ENCODE data around the gene RICTOR. TPM values are rescaled to one million over a fixed set of nuclear protein-coding genes. Genes with fewer than 3 reads are reported as not detected.
A peak's percentile ranks its signal among the peaks of the same experiment; 100 is the strongest.

RICTOR gene
- polyA plus RNA-seq, 2 of the 4 experiments (the other 2 are of a cell fraction): 6.5 to 28.5 TPM

DNA sequence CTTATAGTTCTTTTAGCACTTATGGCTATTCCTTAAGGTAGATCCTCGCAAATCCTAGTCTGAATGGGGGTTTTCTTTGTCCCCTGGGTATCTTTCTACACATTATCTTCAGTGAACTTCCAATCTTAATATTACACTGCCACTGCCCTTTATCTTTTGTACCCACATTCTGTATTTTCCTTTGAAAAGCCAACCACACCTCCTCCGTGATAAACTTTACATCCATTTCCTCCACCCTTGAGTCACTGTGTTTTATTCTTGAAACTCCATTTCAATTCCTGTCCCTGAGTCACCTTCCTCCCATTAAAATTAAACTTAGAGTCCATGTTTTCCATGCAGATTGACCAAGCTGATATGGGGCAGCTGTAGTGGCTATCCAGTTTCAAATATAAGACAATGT is 43.2 kb upstream of the RICTOR start:
- ATAC-seq (no peak), FAIRE-seq (no peak), DNase-seq (ENCODE audit: low read depth in 1 of 2, low spot score in 1 of 2) (no peak)
- peaks cover 63% of the 10 kb centered on the region for H3K4me1 ChIP-seq
- H3K27ac ChIP-seq: 0 out of 6 replicates have a peak overlapping the region, but pooled peaks of 1 of the 2 experiments have one; percentile 24
- H3K4me3 ChIP-seq: no peak overlapping the region
- ChIA-PET CTCF (interaction anchor here (1.2 to 1.8 kb wide), 3 partner anchors 12 to 42 kb away, joined by 3 to 5 read pairs (median 5); no protein-coding TSS in a partner anchor), POLR2A (interaction anchor here (1.4 kb wide), 1 partner anchor 15 kb away, joined by 3 read pairs; no protein-coding TSS in a partner anchor)
- TF ChIP-seq HOXB13 (CRISPR knock-in tag; IDR thresholded peaks at IDR 0.05; ENCODE audit: low read depth) (no peak), HOXB5 (CRISPR knock-in tag; IDR thresholded peaks at IDR 0.05) (no peak)
- TF ChIP-seq, protein P1, sequence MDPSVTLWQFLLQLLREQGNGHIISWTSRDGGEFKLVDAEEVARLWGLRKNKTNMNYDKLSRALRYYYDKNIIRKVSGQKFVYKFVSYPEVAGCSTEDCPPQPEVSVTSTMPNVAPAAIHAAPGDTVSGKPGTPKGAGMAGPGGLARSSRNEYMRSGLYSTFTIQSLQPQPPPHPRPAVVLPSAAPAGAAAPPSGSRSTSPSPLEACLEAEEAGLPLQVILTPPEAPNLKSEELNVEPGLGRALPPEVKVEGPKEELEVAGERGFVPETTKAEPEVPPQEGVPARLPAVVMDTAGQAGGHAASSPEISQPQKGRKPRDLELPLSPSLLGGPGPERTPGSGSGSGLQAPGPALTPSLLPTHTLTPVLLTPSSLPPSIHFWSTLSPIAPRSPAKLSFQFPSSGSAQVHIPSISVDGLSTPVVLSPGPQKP (IDR thresholded peaks at IDR 0.05; ENCODE audit: low read depth, low read length): no peak
- TF ChIP-seq, protein P2, sequence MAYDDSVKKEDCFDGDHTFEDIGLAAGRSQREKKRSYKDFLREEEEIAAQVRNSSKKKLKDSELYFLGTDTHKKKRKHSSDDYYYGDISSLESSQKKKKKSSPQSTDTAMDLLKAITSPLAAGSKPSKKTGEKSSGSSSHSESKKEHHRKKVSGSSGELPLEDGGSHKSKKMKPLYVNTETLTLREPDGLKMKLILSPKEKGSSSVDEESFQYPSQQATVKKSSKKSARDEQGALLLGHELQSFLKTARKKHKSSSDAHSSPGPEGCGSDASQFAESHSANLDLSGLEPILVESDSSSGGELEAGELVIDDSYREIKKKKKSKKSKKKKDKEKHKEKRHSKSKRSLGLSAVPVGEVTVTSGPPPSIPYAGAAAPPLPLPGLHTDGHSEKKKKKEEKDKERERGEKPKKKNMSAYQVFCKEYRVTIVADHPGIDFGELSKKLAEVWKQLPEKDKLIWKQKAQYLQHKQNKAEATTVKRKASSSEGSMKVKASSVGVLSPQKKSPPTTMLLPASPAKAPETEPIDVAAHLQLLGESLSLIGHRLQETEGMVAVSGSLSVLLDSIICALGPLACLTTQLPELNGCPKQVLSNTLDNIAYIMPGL (CRISPR knock-in tag; IDR thresholded peaks at IDR 0.05; ENCODE audit: borderline replicate concordance): no peak
- H3K4me2 ChIP-seq: no peak overlapping the region
- 66% methylated on average over 2 of the region's 2 CpGs for WGBS (ENCODE audit: missing lambda C conversion rate)
- H3K9me3 ChIP-seq: no peaks in the 10 kb centered on the region

DNA sequence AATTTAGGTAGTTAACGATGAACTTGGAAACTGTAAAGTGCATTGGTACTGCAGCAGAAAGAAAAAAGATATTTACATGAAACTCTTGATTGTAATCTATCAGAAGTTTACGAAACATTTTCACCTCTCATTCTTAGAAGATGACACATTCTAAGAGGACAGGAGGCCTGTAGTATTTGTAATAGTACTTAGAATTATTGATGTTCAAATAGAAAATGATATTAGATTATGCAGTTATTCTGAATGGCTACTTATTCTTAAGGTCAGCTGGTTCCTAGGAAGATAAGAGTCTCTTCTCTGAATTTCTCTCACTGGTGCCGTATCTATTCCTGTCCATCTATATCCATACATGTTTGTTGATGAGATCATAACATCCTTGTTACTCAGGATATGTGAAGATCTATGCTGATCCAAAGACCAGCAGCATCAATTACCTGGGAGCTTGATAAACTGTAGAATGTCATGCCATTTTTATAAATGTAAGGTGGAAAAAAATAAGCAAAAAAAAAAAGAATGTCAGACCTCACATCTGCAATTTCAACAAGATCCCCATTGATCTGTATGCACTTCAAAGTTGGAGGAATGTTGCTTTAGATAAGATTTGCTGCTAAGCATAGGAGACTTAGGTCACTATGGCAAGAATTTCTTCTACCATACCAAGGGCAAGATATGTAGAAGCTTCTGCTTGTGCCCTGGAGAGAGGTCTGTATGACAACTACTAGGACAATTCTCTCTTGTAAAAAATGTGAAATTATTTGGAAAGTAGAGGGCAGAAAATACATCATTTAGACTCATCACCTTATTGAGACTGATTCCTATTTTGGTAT is 42.4 kb upstream of the RICTOR start:
- DNase-seq (ENCODE audit: low read depth in 1 of 2, low spot score in 1 of 2) (no peak), FAIRE-seq (peak; percentile 92), ATAC-seq (no peak)
- no peak overlapping the region for H3K27ac ChIP-seq
- H3K4me2 ChIP-seq: peak overlapping the region; percentile 21; the same call in 1 of the 3 replicates
- peaks cover 66% of the 10 kb centered on the region for H3K4me1 ChIP-seq
- ChIA-PET CTCF (interaction anchor here (1.0 to 2.3 kb wide), 6 partner anchors 8 to 167 kb away, joined by 3 to 6 read pairs (median 4); no protein-coding TSS in a partner anchor), POLR2A (no interaction called here)
- TF ChIP-seq, protein P3, sequence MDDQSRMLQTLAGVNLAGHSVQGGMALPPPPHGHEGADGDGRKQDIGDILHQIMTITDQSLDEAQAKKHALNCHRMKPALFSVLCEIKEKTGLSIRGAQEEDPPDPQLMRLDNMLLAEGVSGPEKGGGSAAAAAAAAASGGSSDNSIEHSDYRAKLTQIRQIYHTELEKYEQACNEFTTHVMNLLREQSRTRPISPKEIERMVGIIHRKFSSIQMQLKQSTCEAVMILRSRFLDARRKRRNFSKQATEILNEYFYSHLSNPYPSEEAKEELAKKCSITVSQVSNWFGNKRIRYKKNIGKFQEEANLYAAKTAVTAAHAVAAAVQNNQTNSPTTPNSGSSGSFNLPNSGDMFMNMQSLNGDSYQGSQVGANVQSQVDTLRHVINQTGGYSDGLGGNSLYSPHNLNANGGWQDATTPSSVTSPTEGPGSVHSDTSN (IDR thresholded peaks at IDR 0.05): no peak
- TF ChIP-seq MYC (IDR thresholded peaks at IDR 0.05; ENCODE audit: borderline replicate concordance, low read length): no peak
- no peak for TF ChIP-seq GATA3 (IDR thresholded peaks at IDR 0.05; ENCODE audit: borderline replicate concordance)
- 0 out of 2 replicates have a peak, but pooled peaks have one; percentile 24 for TF ChIP-seq EHMT2 (IDR thresholded peaks at IDR 0.05; ENCODE audit: low read depth)
- H3K9me3 ChIP-seq: no peaks in the 10 kb centered on the region
- WGBS (ENCODE audit: missing lambda C conversion rate): 91% methylated on average over 3 of the region's 3 CpGs
- no peak overlapping the region for H3K4me3 ChIP-seq

DNA sequence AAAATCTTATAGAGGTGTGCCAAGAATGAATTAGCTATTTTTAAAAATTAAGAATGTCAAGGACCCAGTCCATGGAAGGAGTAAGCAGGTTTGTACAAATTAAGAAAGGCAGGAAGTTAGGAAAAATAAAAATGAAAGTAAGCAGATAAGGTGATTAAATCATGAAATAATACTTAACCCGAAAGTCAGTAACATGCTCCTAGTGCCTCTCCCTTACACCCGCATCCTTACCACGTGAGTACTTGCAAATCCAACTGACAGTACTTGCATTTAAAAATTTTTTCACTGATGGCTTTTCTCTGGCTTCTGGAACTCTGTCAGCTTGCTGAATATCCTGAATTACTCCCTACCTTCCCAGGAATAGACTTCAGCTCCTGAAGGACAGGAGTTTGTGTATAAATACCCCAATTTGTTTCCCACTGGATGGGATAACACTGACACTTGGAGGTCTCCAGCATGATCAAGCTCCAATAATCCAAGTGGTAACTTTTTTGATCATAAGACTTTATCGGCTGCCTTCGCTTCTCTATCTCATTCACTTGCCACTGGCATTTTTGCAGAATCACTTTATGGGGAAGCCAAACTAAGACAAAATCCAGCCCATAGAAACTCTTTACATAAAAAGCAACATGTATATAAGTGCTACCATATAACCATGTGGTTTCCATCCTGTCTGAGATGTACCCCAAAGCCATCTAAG is 41.6 kb upstream of the RICTOR start:
- FAIRE-seq: no peak

More for the DNA sequence above, 41.6 kb upstream of the RICTOR start:
- Histone ChIP-seq H3K9me3 (no peaks in the 10 kb centered on the region), H3K27ac (peak overlapping the region in 1 of 2 experiments; percentile 26; a peak in 3 of 6 replicates), H3K4me2 (peak overlapping the region; percentile 21; the same call in 1 of the 3 replicates), H3K4me3 (no peak overlapping the region), H3K4me1 (peaks cover 59% of the 10 kb centered on the region)
- POLR2A ChIA-PET: interaction anchor here (1.6 kb wide), 1 partner anchor 15 kb away, joined by 4 read pairs; no protein-coding TSS in a partner anchor
- CTCF ChIA-PET: interaction anchor here (0.6 to 2.3 kb wide), 6 partner anchors 9 to 168 kb away, joined by 3 to 6 read pairs (median 3); no protein-coding TSS in a partner anchor
- DNase-seq (ENCODE audit: low read depth in 1 of 2, low spot score in 1 of 2) (no peak), ATAC-seq (no peak; a peak in 1 of 6 replicates)
- TF ChIP-seq POLR2A (IDR thresholded peaks at IDR 0.05; ENCODE audit: low read length): no peak
- TF ChIP-seq BHLHE40 (IDR thresholded peaks at IDR 0.05; ENCODE audit: low read depth, low read length): no peak
- no peak for TF ChIP-seq ZNF302 (CRISPR knock-in tag; IDR thresholded peaks at IDR 0.05)
- TF ChIP-seq HOXA7 (CRISPR knock-in tag; IDR thresholded peaks at IDR 0.05): no peak
- TF ChIP-seq TP53 (CRISPR knock-in tag; IDR thresholded peaks at IDR 0.05): no peak
- TF ChIP-seq, protein P4, sequence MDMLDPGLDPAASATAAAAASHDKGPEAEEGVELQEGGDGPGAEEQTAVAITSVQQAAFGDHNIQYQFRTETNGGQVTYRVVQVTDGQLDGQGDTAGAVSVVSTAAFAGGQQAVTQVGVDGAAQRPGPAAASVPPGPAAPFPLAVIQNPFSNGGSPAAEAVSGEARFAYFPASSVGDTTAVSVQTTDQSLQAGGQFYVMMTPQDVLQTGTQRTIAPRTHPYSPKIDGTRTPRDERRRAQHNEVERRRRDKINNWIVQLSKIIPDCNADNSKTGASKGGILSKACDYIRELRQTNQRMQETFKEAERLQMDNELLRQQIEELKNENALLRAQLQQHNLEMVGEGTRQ (IDR thresholded peaks at IDR 0.05): no peak
- TF ChIP-seq FOSB (CRISPR knock-in tag; IDR thresholded peaks at IDR 0.05): no peak
- TF ChIP-seq, protein P5, sequence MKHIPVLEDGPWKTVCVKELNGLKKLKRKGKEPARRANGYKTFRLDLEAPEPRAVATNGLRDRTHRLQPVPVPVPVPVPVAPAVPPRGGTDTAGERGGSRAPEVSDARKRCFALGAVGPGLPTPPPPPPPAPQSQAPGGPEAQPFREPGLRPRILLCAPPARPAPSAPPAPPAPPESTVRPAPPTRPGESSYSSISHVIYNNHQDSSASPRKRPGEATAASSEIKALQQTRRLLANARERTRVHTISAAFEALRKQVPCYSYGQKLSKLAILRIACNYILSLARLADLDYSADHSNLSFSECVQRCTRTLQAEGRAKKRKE (CRISPR knock-in tag; IDR thresholded peaks at IDR 0.05; ENCODE audit: low read depth): no peak
- TF ChIP-seq RNF2 (IDR thresholded peaks at IDR 0.05; ENCODE audit: borderline replicate concordance, low read depth): no peak
- no peak for TF ChIP-seq RFX5 (IDR thresholded peaks at IDR 0.05)
- no peak for TF ChIP-seq CHD2 (IDR thresholded peaks at IDR 0.05; ENCODE audit: low read length, partially characterized antibody)
- TF ChIP-seq SREBF2 (IDR thresholded peaks at IDR 0.05): no peak
- 87% methylated on average over 5 of the region's 5 CpGs for WGBS (ENCODE audit: missing lambda C conversion rate)
